ENCODE data around the gene ARAP1.

Gene ARAP1

GRCh38 chr11:72647882-72648281, 104.3 kb downstream of the ARAP1 start:
- in situ Hi-C loops (cut with HindIII; ENCODE audit: low sequenced_read_pairs), result loop anchor here (5.0 kb wide), 1 partner anchor 61 kb away; no protein-coding TSS in a partner anchor

- in situ Hi-C loops (cut with HindIII; ENCODE audit: low sequenced_read_pairs), result loop anchor here (5.0 kb wide), 1 partner anchor 59 kb away; no protein-coding TSS in a partner anchor
Measured at GRCh38 chr11:72646472-72646871, 105.7 kb downstream of the ARAP1 start.

GRCh38 chr11:72646024-72646423, 106.2 kb downstream of the ARAP1 start:
- in situ Hi-C loops (cut with HindIII; ENCODE audit: low sequenced_read_pairs), result loop anchor here (5.0 kb wide), 1 partner anchor 59 kb away; no protein-coding TSS in a partner anchor

GRCh38 chr11:72643547-72643946, 108.7 kb downstream of the ARAP1 start:
- in situ Hi-C loops (cut with HindIII; ENCODE audit: low sequenced_read_pairs), result no loop called here

GRCh38 chr11:72642884-72643522, 109.2 kb downstream of the ARAP1 start:
- in situ Hi-C loops (cut with HindIII; ENCODE audit: low sequenced_read_pairs), result no loop called here

- in situ Hi-C loops (cut with HindIII; ENCODE audit: low sequenced_read_pairs), result no loop called here
Measured at GRCh38 chr11:72642043-72642883, 109.9 kb downstream of the ARAP1 start.

GRCh38 chr11:72641522-72642042, 110.6 kb downstream of the ARAP1 start:
- in situ Hi-C loops (cut with HindIII; ENCODE audit: low sequenced_read_pairs), result no loop called here

- in situ Hi-C loops (cut with HindIII; ENCODE audit: low sequenced_read_pairs), result no loop called here
Measured at GRCh38 chr11:72639502-72640375, 112.5 kb downstream of the ARAP1 start.

- in situ Hi-C loops (cut with HindIII; ENCODE audit: low sequenced_read_pairs), result no loop called here
Measured at GRCh38 chr11:72637926-72638325, 114.3 kb downstream of the ARAP1 start.

GRCh38 chr11:72637198-72637597, 115.0 kb downstream of the ARAP1 start:
- in situ Hi-C loops (cut with HindIII; ENCODE audit: low sequenced_read_pairs), result no loop called here

- in situ Hi-C loops (cut with HindIII; ENCODE audit: low sequenced_read_pairs), result no loop called here
Measured at GRCh38 chr11:72636376-72636775, 115.8 kb downstream of the ARAP1 start.

GRCh38 chr11:72635933-72636332, 116.3 kb downstream of the ARAP1 start:
- in situ Hi-C loops (cut with HindIII; ENCODE audit: low sequenced_read_pairs), result no loop called here

- in situ Hi-C loops (cut with HindIII; ENCODE audit: low sequenced_read_pairs), result no loop called here
Measured at GRCh38 chr11:72635309-72635915, 116.8 kb downstream of the ARAP1 start.

All from endothelial cell of hepatic sinusoid (primary cell).